Neural progenitor cell (in vitro differentiated cells): ENCODE measurements around the gene TMEM175.

Experiments used
- CTCF ChIP-seq: fragments of 200-600 bp; sonication (generic); IDR thresholded peaks from 2 replicates; pipeline ENCODE4 v1.5.1; 2017; ENCODE audit warnings: antibody characterized with exemption, mild to moderate bottlenecking
- EZH2 ChIP-seq: fragments of 200-600 bp; sonication (generic); IDR thresholded peaks from 2 replicates; pipeline ENCODE4 v1.6.1; 2017; ENCODE audit warnings: antibody characterized with exemption, mild to moderate bottlenecking, moderate library complexity

- TF ChIP-seq EZH2 (no peak), CTCF (no peak)
These were observed 50.6 kb downstream of the TMEM175 start for GRCh38 chr4:982814-983213.
